GM19099 (cell line): ENCODE measurements around the gene DMXL1.

Experiments
- POLR2A ChIP-seq: IDR thresholded peaks from 3 replicates; pipeline ENCODE4 v1.6.1; 2011; ENCODE audit warnings: low read depth; ENCODE audit not compliant: insufficient read length; ENCODE audit errors: extremely low read depth

The DMXL1 gene

GRCh38 chr5:119049824-119050449, 20.9 kb upstream of the DMXL1 start:
- no peak for TF ChIP-seq POLR2A

GRCh38 chr5:119054101-119054500, 16.8 kb upstream of the DMXL1 start:
- no peak for TF ChIP-seq POLR2A

- no peak for TF ChIP-seq POLR2A
Observed at GRCh38 chr5:119055294-119055693, 15.6 kb upstream of the DMXL1 start.

- TF ChIP-seq POLR2A: no peak
Observed at GRCh38 chr5:119058979-119059529, 11.8 kb upstream of the DMXL1 start.

- no peak for TF ChIP-seq POLR2A
Observed at GRCh38 chr5:119059740-119060255, 11.1 kb upstream of the DMXL1 start.

- TF ChIP-seq POLR2A: no peak
Observed at GRCh38 chr5:119063579-119064379, 7.1 kb upstream of the DMXL1 start.

- TF ChIP-seq POLR2A: no peak
Observed at GRCh38 chr5:119067450-119067849, 3.4 kb upstream of the DMXL1 start.

- TF ChIP-seq POLR2A: no peak
Observed at GRCh38 chr5:119070578-119070827, 384 bp upstream of the DMXL1 start.

GRCh38 chr5:119071561-119071995, 691 bp downstream of the DMXL1 start:
- no peak for TF ChIP-seq POLR2A

GRCh38 chr5:119072496-119072895, 1.6 kb downstream of the DMXL1 start:
- no peak for TF ChIP-seq POLR2A

- no peak for TF ChIP-seq POLR2A
Observed at GRCh38 chr5:119074419-119074818, 3.5 kb downstream of the DMXL1 start.

- no peak for TF ChIP-seq POLR2A
Observed at GRCh38 chr5:119076080-119076479, 5.2 kb downstream of the DMXL1 start.

GRCh38 chr5:119077444-119077843, 6.6 kb downstream of the DMXL1 start:
- no peak for TF ChIP-seq POLR2A

GRCh38 chr5:119078071-119078846, 7.4 kb downstream of the DMXL1 start:
- no peak for TF ChIP-seq POLR2A

GRCh38 chr5:119078861-119079260, 8.0 kb downstream of the DMXL1 start:
- TF ChIP-seq POLR2A: no peak
